NAMALWA (cell line): Measurements from ENCODE around the gene PIGZ.

Experiments used
- DNase-seq: peaks from one replicate; pipeline ENCODE4 v3.0.0-alpha.2; 2015; ENCODE audit warnings: low spot score

Gene PIGZ

GRCh38 chr3:196981657-196982056 is 13.0 kb upstream of the PIGZ start:
- no peak for DNase-seq

GRCh38 chr3:196979545-196979944 is 10.9 kb upstream of the PIGZ start:
- no peak for DNase-seq

- DNase-seq: no peak
These were observed 8.3 kb upstream of the PIGZ start for GRCh38 chr3:196976941-196977340.

- DNase-seq: no peak
These were observed 6.7 kb upstream of the PIGZ start for GRCh38 chr3:196975349-196975748.

GRCh38 chr3:196974661-196975060 is 6.0 kb upstream of the PIGZ start:
- DNase-seq: no peak

- no peak for DNase-seq
These were observed 2.6 kb upstream of the PIGZ start for GRCh38 chr3:196971094-196971698.

- no peak for DNase-seq
These were observed 2.0 kb upstream of the PIGZ start for GRCh38 chr3:196970547-196971093.

GRCh38 chr3:196969660-196970546 is 1.3 kb upstream of the PIGZ start:
- DNase-seq: peak; percentile 75

- peak; percentile 69 for DNase-seq
These were observed 564 bp upstream of the PIGZ start for GRCh38 chr3:196969134-196969659.

- DNase-seq: no peak
These were observed 1.0 kb downstream of the PIGZ start for GRCh38 chr3:196967412-196968232.

GRCh38 chr3:196966526-196967401 is 1.9 kb downstream of the PIGZ start:
- no peak for DNase-seq

GRCh38 chr3:196965804-196966173 is 2.8 kb downstream of the PIGZ start:
- DNase-seq: no peak

- DNase-seq: no peak
These were observed 3.4 kb downstream of the PIGZ start for GRCh38 chr3:196965112-196965803.

- no peak for DNase-seq
These were observed 5.0 kb downstream of the PIGZ start for GRCh38 chr3:196963631-196963953.

GRCh38 chr3:196962930-196963630 is 5.6 kb downstream of the PIGZ start:
- DNase-seq: no peak

GRCh38 chr3:196962108-196962929 is 6.3 kb downstream of the PIGZ start:
- DNase-seq: no peak

- no peak for DNase-seq
These were observed 13.8 kb downstream of the PIGZ start for GRCh38 chr3:196954832-196955231.

GRCh38 chr3:196951371-196951770 is 17.3 kb downstream of the PIGZ start:
- DNase-seq: no peak

- no peak for DNase-seq
These were observed 18.9 kb downstream of the PIGZ start for GRCh38 chr3:196949750-196950149.
